Occipital lobe (tissue), 2 donors: Measurements from ENCODE around the gene TPRG1. TPM values are rescaled to one million over a fixed set of nuclear protein-coding genes. Genes with fewer than 3 reads are reported as not detected.

ENCODE experiments used
- DNase-seq: peaks from one replicate; lab custom pipeline; 2025; lab: John Stamatoyannopoulos, UW
- total RNA-seq: library from RNA; depleted of rRNA; stranded (reverse); fragments of >200 nt; gene quantifications from one replicate; pipeline ENCODE4 v1.2.3, GENCODE V29; 2014

Gene TPRG1
- total RNA-seq, 1 donor from 2014 or later: 0.94 TPM

DNA sequence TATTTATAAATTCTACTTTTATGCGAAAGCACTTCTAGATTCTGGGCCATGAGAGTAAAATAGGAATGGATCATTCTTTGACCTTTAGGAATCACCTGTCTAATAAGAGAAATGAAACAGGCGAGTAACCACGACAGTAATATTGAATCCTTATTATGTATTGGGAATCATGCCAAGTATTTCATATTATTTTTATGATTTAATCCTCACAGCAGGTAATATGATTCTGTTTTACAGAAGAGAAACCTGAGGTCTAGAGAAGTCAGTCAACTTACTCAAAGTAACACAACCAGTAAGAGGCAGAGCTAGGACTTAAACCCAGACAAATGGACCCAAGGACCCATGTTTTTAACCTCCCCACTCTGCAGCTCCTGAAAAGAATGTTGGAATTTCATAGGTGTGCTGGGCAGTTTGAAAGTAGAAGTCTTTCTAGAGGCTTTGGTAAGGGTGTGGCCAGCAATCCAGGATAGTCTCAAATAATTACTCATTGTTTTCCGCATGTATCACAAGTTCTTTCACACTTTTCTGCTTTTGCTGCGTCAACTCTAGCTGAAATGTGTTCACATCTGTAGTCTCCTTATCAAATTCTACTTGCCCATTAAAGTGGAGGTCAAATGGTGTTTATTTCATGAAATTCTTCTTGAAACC is 181.7 kb downstream of the TPRG1 start:
- no peak for DNase-seq

DNA sequence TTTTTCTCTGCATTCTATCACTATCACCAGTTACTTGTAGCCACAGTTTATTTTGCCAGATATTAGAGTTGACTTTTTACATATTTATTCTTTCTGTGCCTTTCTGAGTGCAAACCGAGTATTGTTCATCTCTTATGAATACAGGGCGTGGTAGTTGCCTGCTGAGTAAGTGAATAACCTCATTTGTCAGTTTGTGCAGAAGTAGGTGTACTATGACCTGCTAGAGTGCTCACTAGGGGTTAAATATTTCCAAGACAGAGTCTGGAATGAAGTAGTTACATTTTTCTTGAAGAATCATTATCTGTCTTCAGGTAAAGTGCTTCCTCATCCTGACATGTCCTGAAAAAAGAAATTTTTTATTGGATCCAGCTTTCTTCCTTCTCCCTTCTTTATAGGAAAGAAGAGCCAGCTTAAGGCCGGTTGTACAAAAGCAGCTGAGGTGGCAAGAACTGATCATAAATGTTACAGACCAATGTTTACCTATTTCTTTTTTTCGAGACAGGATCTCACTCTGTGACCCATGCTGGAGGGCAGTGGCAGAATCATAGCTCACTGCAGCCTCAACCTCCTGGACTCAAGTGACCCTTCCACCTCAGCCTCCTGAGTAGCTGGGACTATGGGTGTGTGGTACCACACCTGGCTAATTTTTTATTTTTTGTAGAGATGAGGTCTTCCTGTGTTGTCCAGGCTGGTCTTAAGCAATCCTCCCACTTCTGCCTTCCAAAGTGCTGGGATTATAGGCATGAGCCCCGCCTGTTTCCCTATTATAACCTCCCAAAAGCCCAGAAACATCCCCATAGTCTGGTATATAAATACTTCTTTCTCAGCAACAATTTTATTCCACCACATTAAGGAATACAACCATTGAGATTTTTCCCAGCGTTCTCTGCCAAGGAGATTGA is 182.5 kb downstream of the TPRG1 start:
- no peak for DNase-seq

DNA sequence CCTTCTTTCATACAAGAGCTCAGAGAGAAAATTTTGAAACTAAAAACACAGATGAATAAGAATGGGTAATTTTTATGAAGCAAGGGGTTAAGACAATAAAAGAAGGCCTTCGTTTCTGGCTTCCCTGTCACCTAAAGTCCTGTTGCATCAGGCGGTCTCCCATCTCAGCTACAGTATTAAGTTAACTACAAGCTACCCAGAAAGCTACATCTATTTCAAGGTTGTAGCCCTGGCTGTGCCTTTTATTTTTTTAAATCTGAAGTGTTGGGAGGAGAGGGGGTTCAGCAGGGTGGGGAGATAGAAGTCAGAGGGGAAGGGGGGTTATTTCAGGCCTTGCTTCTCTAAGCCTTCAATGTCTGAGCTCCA is 183.3 kb downstream of the TPRG1 start:
- no peak for DNase-seq

DNA sequence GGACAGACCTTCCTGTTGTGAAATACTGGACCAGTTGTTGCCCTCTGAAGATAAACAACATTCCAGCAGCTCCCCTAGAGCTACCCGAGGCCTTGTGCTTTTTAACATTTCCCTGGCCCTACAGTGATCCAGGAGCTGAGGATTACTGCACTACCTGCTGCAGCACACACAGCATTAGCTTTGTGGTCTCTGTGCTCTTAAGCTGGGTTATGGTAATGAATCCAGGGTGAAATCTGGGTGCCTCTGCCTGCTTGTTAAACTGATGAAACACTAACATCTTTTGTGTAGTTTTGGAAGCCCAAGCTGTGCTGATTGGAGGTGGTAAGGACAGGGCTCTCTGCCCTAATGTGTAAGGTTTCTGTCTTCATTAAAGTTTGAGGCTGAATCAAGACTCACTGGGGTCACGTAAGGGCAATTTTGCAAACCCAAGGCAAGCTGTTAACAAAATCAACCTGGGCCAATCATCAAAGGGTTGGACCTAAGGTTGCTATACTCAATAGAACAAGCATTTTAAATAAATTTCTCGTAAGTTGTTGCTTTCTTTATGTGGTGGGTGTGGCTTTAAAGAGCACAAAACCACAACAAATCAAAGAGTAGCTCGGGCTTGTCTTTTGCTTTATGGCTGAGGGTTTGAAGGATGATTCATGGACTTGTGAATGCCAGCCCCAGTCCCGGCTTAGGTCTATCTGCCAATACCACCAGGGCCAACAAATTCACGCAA is 183.9 kb downstream of the TPRG1 start:
- no peak for DNase-seq

DNA sequence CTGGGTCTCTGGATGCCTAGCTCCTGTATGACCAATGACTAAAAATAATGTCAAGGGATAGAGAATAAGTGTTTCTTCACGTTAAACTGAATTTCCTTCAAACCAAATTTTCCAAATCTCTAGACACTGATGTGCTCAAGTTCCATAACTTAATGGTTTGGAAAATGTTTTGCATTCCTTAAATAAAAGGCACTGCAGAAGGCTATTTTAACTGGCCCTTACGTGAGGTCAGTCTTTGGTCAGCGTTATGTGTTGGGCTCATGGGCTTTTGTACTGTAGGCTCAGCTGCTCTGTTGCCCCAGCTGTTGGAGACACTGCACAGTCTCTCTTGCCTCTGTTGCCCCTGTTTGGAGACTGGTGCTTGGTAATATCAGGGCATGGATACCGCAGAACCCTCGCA is 188.5 kb downstream of the TPRG1 start:
- no peak for DNase-seq

DNA sequence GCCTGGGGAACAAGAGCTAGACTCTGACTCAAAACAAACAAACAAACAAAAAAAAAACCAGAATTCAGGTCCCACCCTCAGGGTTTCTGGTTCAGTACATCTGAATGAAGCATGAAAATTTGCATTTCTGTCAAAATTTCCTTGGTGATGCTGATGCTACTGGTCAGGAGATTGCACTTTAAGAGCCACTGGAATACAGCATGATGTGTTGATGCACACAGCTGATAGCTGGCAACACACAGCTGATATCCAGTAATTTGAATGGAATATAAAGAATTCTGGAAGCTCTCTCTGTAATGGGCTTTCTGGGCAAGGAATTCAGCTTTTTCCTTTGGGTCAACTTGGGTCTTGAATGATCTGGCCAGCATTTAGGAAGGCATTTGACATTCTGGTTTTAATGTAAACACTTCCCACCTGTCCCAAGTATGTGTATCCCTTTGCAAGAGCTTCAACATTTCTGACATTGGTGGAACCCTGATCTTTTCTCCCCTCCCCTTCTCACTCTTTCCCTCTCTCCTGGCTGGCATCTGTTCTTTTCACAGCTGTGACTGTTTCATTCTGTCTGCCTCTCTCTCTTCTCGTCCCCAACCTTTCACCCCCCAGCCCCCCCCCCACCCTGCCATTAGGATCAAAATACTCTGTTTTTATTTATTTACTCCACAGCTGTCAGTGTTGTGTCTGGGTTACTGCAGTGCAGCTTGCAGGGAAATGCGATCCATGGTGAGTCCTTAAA is 189.5 kb downstream of the TPRG1 start:
- DNase-seq: no peak

DNA sequence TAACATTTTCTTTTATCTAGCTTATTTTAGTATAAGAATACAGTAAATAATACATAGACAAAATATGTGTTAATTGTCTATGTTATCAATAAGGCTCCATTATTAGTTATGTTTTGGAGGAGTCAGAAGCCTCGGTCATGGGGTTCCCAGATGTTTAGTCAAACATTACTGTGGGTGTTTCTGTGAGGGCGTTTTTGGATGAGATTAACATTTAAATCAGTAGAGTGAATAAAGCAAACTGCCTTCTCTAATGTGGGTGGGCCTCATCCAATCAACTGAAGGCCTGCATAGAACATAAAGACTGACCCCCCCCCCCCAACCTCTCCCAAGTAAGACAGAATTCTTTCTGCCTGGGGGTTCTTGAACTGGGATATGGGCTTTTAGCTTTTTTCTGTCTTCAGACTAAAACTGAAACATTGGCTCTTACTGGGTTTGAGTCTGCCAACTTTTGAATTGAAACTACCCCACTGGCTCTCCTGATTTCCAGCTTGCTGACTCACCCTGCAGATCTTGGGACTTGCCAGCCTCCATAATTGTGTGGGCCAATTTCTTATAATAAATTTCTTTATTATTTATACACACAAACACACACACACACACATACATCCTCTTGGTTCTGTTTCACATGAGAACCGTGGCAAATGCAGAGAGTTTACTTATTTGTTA is 192.0 kb downstream of the TPRG1 start:
- DNase-seq: no peak

DNA sequence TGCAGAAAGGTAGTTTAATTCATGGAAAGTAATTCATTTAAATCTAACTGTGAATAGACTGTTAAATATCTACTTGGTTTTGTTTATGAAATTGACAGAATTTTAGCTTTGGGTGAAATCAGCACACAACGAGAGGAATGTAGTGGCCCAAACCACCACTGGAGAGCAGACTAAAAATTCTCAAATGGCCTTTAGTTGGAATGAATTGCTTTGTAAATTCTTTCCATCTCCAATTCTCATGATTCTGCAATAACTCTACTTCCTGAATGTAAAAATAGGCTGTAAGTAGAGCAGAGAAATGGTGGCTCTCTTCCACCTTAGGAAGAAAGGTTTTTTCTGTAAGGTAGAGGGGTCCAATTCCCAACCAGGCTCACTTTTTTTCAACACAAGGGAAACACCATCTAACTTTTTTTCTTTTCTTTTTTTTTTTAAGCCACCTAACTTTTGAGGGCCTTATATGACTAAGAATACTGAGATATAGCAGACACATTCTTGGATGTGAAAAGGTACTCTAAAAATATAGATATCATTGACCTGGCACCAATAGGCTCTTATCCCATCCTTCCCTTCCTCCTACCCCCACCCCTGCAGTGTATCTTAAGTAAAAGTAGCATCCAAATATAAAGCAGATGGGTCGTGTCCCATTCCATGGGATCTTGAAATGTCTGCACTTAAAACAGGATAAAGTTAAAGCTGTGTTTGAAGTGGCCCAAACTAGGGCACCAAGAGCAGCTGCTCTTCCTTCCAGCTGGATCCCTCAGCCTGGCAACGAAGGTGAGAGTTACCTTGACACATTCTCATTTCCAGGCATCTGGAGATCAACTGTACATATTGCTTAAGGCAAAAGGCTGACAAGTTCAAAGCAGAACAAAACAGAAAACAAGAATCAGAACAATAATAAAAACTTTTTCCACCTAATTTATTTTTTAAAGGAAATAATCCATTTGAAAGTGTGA is 194.1 kb downstream of the TPRG1 start:
- no peak for DNase-seq

DNA sequence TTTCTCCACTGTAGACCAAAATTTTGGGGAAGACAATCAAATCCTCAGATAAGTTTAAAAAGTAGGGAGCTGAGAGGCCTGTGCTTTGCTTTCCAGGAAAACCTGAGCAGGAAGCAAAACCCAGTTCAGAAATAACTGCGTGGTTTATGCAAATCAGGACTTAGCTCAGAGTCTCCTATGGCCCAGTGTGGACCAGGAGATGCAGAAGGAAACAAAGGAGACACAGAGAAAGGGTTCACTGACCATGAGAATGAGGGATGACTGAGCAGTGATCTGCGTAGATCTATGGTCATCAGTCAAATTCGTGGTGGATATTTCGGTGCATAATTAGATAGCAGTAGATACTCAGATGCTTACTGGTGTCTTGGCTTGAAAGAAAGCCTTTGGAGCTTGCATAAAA is 196.6 kb downstream of the TPRG1 start:
- no peak for DNase-seq

DNA sequence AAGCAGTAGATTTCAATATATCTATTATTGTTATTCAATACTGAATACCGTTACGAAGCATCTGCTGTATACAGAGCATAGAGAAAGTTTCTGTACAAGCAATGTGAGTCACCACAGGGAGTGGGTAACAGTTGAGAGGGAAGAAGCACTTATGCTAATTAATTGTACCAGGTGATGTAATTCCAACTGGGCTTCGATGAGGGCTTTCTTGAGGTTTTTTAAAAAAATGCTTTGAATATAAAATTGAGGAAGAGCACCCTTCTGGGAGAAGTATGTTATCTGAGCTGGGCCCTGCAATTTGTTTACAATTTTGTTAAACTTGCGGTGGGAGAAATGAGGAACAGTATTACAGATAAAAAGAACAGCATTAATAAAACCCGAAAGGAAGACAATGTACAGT is 197.9 kb downstream of the TPRG1 start:
- no peak for DNase-seq

DNA sequence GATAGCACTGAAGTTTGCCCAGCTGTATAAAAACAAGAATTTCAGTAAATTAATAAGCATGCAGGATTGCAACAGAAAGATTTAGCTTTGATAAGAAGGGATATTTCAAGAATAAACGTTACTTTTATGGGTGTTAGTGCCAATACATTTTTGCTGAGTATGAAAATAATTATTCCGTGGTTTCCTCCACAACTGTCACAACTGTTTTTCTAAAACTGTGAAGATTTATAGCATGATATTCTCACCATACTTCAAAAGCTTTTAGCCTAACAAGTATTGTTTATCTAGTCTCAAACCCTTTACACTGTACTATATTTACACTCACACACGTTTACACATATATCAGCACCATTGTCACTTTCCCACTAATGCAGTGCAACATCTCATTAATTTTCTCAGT is 200.5 kb downstream of the TPRG1 start:
- no peak for DNase-seq
